SK-N-DZ (cell line): Measurements from ENCODE around the gene EMC8. TPM values are rescaled to one million over a fixed set of nuclear protein-coding genes. Genes with fewer than 3 reads are reported as not detected.
"Not testable (repeated sequence)": the region's sequence is repeated elsewhere in the genome, so short reads cannot be mapped to it uniquely, and the experiment has no call there.

Source experiments
- DNase-seq: peaks from one replicate; pipeline ENCODE4 v3.0.0-alpha.2; 2015; ENCODE audit warnings: low spot score
- polyA plus RNA-seq, 2 experiments: library from polyadenylated mRNA; depleted of rRNA; stranded (reverse); fragments of >200 nt; gene quantifications; 2 replicates each; pipeline ENCODE4 v1.2.3, GENCODE V29; 2014

Gene EMC8
- polyA plus RNA-seq (2014; cell fraction: cytosol; rRNA removed), result 67.7 and 79.3 TPM in 2 replicates
- polyA plus RNA-seq (2014; cell fraction: nucleus; rRNA removed), result 56.7 and 59.1 TPM in 2 replicates

GRCh38 chr16:85799497-85800320 is at the start of gene EMC8, which contains the start of gene COX4I1:
Gene EMC8 (minus strand): TSS chr16:85799544. CDS start chr16:85799295, 249 bp downstream.
Gene COX4I1 (plus strand): TSS chr16:85799695. CDS start chr16:85801206, 1,511 bp downstream.
- peak; percentile 92 for DNase-seq

DNA sequence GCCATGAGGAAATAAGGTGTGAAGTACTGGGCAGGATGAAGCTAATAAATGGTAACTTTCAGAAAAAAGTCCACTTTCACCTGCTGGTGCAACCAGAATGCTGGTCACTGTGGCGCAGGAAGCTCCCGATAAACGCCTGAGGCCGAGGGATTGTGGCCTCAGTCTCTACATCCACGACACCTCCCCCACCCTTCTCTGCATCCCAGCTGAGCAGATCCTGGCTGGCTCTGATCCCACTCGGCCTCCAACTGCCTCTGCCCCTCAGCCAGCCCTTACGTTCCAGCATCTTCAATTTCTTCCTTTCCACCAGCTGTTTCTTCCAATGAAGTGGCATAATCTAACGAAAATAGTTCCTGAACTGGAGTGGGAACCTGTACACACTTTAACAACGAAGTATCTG is 49.6 kb upstream of the EMC8 start:
- DNase-seq, result no peak

GRCh38 chr16:85847681-85848601 is 48.6 kb upstream of the EMC8 start:
- no peak for DNase-seq

- no peak for DNase-seq
These were observed 47.7 kb upstream of the EMC8 start for GRCh38 chr16:85847036-85847435.

GRCh38 chr16:85846461-85846860 is 47.1 kb upstream of the EMC8 start:
- no peak for DNase-seq

DNA sequence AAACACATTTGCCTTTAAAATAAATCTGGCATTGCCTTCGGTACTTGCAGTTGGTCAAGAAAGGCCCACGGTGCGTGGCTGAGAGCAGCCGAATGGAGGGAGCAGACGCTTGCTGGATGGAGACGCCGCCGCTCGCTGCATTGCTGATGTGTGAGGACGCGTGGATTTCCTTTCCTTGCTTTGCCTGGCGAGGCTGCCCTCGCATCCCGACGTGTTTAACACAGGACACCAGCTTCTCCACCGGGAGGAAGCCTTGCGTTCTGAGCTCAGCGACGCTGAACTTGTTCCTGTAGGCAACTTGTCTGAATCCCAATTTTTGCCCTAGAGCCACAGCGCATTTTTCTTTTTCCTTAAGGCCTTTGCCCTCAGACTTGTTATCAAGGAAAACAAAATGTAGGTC is 45.9 kb upstream of the EMC8 start:
- DNase-seq, result no peak

DNA sequence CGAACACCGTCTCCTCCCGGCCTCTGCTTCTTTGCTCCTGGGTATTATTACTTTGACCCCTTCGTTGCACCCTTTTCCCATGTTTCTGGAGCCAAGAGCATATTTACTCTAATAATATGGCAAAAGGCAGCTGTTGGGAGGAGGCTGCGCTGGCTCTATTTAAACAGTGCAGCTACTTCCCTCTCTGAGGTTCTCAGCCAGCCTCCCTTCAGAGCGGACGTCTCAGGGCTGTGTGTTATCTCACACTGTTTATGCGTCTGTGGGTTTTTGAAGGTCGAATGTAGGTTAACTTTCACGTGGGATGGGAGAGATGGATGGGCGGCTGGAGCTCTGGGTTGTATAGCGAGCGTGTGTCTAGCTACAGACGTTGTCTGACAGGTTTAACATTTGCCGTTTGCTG is 45.4 kb upstream of the EMC8 start:
- DNase-seq, result no peak

DNA sequence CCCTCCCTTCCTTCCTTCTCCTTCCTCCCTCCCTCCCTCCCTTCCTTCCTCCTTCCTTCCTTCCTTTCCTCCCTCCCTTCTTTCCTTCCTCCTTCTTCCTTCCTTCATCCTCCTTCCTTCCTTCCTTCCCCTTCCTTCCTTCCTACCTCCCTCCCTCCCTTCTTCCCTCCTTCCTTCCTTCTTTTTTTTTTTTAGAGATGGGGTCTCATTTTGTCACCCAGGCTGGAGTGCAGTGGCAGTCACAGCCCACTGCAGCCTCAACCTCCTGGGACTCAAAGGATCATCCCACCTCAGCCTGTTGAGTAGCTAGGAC is 44.8 kb upstream of the EMC8 start:
- DNase-seq, result no peak

- DNase-seq, result no peak
These were observed 44.3 kb upstream of the EMC8 start for GRCh38 chr16:85843471-85844168.

- DNase-seq, result no peak
These were observed 43.5 kb upstream of the EMC8 start for GRCh38 chr16:85842848-85843247.

DNA sequence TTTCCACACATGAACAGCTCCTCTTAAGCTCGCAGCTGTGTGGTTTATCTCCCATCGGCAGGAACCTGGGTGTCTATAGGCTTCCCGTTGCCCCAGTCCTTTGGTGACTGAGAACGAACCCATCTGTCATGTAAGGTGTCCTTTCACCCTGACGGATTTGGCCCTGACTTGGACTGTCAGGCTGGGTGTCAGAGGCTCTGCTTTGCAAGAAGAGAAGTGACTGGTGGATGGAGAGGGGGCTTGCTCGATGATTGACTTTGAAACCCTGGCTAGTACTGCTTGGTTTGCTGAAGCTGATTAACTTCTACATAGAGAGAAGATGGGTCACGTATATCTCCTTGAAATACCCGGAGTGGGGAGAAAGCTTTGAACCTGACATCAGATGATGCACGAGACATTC is 43.1 kb upstream of the EMC8 start:
- DNase-seq, result no peak

DNA sequence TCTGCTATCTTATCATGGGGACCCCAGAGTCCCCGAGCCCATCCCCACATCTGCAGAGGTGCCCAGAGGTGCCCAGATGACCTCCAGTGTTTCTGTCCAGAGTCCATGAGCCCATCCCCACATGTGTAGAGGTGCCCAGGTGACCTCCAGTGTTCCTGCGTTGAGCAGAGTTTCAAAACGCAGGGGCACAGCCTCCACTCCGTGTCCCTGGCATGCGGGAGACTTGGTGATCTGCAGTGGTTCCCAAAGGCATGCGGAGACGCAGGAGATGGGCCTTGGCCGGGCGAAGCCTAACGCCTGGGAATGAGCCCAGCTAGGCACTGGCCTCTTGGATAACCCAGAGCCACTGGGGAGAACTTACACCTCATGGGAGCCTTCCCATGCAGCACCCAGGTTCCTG is 41.5 kb upstream of the EMC8 start:
- DNase-seq, result no peak

DNA sequence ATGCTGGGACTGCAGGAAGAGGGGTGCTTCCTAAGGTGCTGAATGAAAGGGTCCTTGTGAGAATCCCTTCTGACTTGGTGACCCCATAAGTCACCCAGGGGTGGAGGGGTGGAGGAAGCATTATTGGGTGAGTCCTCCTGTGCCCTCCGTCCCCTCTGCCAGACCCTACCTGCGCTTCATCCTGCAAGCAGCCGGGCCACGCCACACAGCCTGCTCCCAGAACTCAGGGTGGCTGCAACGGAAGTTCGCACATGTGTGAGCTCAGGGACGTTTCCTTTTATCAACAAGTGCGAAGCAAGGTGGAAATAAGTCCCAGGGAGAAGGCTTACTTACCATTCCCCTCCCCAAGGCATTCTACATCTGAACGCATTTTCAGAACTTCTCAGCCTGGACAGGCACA is 41.1 kb upstream of the EMC8 start:
- no peak for DNase-seq

DNA sequence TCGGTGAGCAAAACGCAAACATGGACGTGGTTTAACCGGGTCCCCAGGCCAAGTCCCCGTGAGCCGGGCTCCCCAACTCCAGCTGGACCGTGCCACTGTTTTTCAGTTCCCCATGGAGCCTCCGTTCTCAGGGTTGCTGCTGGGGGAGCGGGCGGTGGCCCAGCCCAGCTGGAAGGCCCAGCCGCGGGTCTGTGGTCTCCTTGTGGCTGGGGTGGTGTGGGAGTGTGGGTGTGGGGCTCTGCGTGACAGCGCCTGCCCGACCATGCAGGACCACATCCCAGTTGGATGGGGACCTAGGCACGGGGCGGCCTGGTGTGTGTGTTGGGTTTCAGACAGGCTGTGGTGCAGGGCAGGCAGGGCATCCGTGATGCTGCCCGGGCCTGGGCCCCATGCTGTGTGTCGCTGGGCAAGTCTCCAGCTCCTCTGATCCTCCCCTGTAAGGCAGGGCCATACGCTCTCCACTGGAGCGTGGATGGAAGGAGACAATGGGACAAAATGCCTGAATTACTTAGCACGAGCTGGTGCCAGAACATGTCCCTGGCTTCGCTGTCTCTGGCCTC is 40.4 kb upstream of the EMC8 start:
- DNase-seq, result no peak

- DNase-seq, result no peak
These were observed 39.7 kb upstream of the EMC8 start for GRCh38 chr16:85838876-85839585.

DNA sequence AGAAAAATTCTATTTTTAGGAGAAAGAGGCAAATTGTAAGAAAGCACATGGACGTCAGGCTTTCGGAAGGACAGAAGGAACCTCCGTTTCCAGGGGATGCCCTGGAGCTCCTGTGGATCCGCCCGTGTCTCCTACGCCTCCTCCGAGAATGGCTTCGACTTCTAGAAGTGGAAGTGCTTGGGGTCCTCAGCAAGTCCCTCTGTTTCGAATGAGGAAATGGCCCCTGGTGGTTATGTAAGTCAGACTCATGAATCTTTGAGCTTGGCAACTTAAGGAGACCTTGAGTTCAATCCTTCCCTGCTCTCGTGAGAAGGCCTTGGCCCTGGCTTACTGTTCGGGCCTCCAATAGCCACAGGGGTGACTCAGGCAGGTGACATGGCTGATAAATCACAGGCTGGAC is 39.0 kb upstream of the EMC8 start:
- DNase-seq, result no peak

DNA sequence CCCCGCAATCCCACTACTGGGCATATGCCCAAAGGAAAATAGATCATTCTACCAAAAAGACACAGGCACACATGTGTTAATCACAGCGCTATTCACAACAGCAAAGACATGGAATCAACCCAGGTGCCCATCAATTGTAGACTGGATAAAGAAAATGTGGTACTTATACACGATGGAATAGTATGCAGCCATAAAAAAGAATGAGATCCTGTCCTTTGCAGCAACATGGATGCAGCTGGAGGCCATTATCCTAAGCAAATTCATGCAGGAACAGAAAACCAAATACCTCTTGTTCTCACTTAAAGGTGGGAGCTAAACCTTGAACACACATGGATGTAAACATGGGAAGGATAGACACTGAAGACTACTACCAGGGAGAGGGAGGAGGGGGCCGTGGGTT is 38.3 kb upstream of the EMC8 start:
- not testable (repeated sequence) for DNase-seq

DNA sequence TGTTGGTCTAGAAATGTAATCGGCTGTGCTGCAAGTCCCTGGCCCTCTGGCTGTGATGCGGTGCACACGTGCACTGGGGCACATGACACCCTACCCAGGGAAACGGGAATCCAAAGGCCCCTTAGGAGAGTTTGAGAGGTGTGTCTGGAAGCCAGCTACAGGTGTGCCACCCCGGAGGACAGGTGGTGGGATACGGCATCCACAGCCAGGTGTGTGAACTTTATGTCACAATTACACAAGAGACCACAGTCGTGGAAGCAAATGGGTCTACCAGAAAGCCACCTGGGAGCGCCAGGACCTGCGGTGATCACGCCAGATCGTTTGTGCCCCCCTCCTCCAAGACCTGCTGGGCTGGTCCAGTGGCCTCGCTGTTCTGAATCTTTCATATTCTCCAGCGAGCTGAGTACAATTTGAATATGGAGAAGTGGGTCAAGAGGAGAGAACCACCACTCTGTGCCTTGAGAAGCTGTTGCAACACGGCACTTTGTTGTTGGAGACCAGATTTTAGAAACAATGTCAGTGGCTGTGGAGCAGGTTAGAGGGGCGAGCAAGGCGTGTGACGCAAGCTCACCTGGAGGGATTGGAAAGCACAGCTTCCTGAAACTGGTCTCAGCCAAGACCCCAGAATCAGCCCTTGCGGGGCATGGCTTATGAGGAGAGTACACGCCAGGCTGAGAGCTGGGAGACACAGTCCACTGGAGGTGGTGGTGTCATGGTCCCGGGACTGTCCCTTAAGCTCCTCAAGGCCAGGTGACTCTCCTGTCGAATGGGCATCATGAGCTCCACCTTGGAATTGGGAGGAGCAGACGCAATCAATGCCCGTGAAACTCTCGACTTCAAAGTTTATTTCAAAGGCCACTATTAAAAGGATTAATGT is 37.6 kb upstream of the EMC8 start:
- DNase-seq, result no peak

- no peak for DNase-seq
These were observed 36.8 kb upstream of the EMC8 start for GRCh38 chr16:85835956-85836705.
